GF-D8 (cell line): ENCODE measurements around the gene PRKCA.
A peak's percentile ranks its signal among the peaks of the same experiment; 100 is the strongest.

ENCODE experiments used
- DNase-seq: peaks from one replicate; lab custom pipeline; 2025; lab: John Stamatoyannopoulos, UW

Gene PRKCA

DNA sequence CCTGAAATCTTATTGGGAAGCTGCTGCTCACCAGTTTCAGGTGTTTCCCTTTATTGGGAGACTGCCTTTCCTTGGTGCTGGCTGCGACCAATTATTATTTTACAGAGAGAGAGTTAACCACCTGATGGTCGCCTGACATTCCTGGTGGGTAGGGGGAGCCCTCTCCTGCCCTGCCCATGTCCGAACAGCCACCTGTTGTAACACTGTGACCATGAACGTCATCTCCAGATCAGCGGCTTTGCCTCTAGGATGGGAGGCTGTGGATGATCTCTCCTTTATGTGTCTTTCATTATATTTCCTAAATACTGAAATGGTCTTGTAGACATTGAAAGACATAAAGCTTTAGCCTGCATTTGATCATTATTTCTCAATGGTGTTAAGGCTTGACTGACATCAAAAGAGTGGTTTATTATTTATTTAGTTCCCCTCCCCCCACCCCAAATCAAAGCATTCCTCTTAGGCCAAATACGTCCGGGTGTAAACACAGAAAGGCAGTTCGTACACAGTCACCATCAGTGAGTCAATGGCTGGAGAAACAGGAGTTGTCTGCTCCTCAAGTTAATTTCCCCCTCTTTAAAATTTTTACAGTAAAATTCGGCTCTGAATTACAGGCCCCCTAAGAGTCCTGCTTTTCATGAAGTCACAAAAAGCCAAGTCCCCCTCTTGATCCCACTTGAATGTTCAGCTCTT lies 474.7 kb downstream of the PRKCA start:
- DNase-seq = no peak

DNA sequence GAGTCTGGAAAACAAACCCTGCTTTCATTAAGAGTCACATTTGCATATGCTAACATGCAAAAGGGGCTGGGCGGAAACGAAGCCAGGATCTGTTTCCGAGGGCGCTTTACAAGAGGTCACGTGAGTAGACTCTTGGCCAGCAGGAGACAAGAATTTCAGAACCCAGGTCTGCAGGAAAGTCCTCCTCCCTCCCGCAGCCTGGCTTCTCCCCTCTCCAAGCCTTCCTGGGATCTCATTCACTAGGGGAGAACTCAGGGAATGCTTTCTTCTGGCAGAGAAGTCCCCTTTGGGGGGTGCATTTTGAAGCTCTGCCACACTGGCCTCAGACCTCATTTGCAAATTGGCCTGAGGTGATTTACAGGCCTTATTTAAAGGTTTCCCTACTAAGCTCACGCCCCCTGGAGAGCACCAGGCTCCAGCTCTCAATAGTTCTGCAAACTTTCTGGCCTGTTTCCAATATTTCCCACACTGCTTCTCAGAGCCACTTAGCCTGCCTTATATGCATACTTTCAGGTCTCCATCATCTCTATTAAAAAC lies 475.3 kb downstream of the PRKCA start:
- no peak for DNase-seq

DNA sequence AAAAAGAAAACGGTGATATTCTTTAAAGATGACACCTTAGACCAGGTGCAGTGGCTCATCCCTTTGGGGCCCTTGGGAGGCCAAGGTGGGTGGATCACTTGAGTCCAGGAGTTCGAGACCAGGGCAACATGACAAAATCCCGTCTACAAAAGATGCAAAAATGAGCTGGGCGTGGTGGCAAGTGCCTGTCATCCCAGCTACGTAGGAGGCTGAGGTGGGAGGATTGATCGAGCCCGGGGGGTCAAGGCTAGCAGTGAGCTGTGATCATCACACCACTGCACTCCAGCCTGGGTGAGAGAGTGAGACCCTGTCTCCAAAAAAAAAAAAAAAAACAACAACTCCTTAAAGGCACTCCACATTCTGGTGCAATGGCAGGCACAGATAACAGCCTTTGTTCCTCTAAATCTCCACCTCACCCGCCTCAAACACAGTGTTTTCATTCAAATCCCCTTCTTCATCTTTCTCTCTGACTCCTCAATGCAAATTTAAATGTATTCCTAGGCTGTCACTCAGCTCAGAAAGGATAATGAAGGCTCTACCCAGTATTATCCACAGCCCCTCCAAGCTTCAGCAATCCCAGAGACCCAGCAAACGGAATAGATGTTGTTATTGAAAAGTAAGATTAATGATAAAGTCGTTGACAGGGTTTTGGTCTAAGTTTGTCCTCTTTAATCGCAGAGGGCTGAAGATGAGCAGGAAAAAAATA lies 476.3 kb downstream of the PRKCA start:
- no peak for DNase-seq

DNA sequence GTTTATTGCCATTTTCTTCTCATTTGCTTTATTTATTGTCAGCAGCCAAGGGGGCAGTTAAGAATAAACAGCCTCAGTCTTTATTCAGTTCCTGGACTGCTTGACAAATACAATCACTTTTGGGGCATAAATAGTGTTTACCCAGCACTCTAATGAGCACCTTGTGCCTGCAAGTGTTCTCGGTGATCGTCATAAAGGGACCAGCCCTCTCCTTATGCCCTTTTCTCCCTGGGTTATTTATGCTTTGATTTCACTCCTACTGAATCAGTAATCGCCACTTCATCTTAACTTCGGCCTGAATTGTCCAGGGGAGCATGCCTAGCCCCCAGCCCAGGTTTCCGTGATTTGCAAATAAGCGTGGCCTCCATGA lies 476.8 kb downstream of the PRKCA start:
- DNase-seq = no peak

DNA sequence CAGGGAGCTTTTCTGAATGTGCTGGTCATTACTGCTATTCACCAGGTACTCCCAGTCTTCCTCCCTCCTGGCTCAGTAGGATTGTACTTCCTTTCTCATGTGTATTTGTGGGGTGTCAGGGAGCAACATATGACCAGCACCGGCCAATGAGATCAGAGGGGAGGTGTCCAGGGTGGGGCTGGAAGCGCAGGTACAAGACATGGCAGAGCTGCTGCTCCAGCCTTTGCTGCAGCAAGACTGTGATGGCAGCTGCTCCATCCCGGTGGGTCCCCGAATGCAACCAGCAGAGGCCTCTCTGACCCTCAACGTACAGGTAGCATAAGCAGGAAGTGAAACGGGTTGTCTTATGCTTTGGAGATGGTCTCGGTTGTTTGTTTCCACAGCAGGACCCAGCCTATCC lies 478.7 kb downstream of the PRKCA start:
- DNase-seq = no peak

DNA sequence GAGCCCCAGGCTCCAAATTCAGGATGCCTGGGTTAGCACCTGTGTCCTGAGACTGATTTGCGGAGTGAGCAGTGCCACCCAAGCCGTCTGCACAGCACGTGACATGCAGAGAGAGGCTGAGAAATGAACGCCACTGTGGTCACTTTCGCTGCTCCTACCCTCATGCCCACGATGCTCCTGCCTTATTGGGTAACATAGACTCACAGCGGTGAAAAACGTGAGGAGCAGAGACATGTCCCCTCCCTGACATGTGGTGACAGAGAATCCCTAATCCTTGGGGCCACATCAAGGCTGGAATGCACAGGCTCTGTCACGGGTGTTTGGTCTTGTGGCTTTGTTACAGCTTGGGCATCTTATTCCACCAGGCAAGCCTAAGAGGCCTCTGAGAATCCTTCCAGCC lies 480.4 kb downstream of the PRKCA start:
- DNase-seq = no peak

DNA sequence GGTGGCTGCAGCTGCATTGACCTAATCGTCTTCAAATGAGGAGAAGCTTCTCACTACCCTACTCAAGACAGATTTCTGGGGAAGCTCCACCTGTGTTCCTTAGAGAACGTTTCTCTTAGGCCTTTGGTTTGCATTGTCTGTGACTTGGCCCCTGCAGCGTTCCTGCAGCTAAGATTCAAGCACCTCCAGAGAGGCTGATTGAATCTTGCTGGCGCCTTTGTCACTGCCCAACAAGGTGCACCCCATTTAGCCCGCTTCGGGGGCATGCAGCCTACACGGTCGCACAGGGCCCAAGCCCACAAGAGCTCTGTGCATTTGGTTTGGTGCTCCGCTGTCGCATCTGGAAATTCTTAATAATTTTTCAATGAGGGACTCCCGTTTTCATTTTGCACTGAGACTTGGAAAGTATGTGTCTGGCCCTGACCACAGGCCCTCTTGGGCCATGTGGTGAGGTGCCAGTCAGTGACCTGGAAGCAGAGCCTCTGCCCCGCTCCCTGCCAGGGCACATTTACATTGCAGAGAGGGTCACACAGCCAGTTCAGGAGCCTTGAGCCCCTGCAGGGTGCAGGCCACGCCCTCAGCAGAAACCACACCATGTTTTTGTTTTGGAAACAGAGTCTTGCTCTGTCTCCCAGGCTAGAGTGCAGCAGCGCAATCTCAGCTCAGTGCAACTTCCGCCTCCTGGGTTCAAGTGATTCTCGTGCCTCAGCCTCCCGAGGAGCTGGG lies 481.4 kb downstream of the PRKCA start:
- DNase-seq = no peak

DNA sequence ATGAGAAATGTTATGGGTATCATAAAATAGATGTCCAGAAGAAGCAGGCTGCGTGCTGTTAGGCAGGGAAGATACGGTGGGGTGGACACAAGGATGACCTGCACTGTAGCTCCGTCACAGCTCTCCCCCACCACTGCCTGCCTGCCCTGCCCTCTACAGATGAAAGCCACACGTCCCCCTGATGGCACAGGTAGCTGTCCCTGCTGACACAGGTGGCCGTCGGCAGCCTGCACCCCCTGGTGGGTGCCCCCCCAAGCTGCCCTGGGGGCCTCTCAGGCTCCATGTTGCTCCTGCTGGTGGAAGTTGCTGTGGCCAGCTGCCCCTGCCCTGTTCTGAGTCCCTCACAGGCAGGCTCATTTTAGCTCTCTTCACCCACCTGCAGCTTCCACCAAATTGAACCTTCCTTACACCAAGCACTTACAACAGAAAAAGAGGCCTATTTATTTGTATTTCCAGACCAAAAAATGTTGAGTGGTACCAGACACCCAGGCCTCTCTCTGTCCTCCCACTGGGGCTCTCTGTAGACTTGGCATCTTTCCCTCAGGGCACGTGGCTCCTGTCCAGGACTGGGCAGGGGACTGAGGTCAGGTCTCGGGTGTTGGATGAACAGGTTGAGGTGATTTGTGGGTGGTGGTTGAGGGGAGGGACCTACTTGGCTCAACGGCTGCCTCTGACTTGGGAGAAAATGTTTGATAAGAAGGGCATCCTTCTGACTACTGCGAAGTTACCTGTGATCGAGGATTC lies 482.4 kb downstream of the PRKCA start:
- no peak for DNase-seq

DNA sequence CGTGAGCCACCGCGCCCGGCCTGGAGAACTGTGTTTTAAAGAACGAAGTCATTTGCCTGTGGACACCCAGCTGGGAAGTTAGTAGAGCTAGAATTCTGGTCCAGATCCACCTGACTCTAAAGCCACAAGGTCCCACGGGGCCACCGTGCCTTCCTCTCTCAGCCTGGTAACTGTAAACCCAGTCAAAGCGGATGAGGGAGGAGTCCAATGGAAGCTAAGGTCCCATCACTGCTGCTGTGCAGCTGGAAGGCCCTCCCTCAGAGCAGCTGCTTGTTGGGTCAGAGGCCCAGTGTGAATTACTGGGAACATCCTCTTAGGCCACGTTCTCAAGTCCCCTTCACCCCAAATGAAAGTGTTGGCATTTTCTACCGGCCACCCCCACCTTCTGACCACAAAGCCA lies 483.7 kb downstream of the PRKCA start:
- DNase-seq = no peak

DNA sequence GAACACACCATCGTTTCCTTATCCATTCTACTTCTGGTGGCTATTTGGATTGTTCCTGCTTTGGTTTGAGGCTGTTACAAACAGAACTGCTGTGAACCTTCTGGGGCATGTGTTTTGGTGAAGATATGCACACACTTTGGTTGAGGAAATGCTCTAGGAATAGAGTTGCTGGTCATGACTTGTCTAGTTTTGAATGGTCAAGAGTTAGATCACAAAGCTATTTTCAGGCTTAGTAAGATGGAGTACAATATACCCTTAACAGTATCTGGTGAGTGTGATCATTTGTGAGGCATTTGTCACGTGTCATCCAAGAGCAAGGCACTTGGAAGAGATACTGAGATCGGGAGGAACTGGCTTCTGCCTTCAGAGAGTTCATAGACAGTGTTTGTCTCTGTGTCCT lies 485.5 kb downstream of the PRKCA start:
- no peak for DNase-seq

DNA sequence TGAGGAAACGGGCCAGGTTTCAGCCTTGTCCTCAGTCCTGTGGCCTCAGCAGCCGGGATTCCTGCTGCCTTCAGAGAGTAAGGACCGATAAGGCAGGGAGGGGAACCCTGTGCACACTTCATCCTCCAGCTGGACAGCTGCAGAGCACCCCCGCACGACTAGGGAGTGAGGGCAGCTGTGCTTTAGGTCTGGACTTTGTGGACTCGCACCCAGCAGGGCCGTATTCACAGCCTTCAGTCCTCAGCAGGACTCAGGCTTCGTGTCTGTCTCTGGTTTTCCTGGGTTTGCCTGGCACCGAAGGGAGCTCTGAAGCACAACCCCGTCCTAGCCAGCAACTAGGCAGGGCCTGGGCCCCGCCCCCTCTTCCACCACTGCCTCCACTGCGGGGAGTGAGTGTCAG lies 486.7 kb downstream of the PRKCA start:
- DNase-seq = no peak

DNA sequence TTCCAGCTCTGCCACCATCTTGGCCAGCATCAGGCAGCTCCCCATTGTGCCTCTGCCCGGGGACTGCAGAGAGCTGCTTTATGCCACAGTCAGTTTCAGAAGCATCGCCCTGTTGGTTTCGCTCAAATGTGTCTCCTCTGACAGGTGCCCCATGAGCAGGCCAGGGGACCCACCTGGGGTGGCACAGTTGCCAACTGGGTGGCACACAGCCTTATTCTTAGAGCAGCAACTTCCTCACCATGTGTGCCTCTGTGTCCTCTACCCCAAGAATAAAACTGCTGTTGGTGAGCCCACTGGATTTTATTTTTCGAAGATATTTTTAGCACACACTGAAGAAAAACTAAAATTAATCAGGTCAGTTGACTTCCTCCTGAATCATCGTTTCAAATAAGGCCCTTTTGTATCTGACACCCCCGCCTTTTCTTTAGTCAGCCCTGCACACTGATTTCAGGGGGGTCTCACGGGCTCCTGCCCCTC lies 487.6 kb downstream of the PRKCA start:
- no peak for DNase-seq

DNA sequence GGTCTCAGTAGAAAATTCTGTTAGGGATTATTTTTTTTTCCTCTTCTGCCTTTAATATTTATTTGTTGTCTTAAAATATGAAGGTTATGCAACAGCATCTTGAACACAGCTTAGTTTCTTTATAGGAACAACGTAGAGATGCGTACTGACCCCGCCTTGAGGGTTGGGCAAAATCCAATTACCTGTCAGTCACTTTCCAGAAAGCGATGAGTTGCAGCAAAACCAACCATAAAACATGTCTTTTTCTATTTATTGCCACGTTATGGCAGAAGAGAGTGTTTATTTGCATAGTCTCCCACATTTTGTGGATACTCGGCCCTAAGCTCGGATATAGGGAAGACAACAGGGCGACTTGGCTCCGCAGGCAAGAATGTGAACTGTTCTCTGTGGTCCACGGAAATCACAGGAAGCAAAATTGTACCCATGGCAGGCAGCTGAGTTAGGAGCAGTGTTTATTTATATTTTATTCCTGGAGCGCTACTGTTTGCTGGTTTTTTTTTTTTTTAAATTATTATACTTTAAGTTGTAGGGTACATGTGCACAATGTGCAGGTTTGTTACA lies 488.2 kb downstream of the PRKCA start:
- DNase-seq = no peak

DNA sequence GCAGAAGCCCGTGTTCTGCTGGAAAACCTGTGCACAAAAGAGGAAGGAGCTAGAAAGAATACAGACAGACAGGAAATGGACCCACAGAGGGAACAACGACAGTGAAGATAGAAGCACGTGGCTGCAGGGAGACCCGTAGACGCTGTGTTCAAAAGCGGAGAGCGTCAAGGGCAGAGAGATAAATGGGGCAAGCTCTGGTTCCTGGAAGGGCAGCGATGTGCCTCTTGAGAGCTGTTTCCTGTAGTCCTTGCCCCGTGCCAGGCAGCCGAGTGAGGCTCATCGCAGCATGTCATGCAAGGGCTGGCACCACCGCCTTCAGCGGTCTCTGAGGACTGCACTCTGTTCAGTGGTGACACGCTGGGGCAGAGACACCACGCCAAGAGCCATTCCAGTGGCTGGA lies 488.9 kb downstream of the PRKCA start:
- peak; percentile 84 for DNase-seq

DNA sequence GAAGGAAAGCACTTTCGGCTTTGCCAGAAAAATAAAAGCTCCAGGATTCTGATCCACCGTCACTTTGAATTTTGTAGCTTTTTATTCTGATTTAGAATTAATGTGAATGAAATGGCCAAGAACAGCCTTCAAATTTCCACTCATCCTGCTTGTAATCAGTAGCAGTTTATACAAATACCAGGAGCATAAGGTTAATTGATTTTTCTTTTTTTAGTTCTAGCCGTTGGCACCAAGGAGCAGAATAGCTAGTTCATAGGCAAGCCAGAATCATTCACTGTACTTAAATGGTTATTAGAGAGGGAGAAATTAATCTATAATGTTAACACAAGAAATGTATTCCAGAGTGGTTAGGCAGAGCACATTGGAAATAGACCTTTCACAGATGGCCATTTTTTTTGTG lies 491.4 kb downstream of the PRKCA start:
- DNase-seq = no peak

DNA sequence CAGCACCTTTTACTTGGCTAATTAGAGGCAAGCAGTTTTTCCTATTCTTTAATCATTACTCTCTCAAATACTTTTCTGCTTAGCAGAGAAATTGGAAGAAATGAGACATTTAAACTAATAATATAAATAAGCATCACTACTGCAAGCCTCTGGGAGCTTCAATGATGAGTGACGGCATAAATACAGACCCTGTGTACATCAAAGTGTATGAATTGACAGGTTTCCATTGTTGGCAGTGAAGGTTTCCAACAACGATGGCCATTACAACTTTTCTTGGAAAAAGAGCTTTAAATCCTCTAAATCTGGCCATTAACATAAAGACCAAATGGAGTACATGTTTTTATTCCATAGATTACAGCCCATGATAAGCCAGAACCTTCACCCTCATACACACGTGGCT lies 493.1 kb downstream of the PRKCA start:
- DNase-seq = no peak

DNA sequence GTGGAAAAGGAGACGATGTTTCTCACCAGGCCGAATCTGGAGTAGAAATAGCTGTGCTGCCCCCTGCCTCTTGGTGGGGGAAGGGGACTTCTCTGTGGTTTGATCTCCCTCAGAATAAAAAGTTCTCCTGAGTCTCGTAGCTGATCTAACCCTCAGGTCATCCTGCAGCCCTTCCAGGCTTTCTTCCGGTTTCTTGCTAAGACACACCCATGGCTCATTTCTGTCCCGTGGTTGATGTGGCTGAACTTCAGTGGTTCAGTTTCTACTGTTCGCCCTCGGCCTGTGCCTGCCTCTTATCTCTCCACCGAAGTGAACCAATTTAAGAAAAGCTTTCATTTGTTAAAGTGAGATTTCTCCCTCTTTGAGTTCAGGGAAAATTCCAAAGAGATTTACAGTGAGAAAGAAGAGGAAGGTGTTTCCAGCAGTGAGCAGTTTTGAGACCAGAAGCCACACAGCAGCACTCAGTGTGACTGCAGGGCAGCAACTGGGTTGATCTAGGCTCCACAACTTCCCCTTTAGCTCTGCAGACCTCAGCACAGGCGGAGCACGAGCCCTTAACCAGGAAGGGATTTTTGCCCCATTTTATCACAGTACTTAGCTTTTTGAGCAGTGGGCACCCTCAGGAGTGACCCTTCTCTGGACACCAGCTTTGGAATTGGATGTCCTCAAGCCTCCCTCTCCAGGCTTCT lies 497.6 kb downstream of the PRKCA start:
- no peak for DNase-seq

DNA sequence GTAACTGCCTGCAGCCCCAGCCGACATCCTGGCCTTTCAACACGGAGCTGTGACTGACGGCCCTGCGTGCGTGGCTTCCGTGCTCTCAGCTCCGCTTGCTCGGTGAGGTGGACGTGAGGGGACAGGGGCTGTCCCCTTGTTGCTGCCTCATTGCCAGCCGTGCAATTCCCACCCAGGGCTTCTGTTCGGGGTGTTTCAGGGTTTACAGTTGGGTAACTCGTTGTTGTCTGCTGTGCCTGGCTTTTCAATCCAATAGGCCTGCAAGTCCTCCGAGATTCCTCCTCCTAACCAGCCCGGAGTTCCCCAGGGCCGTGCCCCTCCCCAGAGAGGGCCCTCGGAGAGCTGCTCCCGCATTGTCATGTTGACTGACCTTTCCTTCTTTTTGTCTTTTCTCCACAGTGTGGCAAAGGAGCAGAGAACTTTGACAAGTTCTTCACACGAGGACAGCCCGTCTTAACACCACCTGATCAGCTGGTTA lies 501.1 kb downstream of the PRKCA start:
- no peak for DNase-seq

DNA sequence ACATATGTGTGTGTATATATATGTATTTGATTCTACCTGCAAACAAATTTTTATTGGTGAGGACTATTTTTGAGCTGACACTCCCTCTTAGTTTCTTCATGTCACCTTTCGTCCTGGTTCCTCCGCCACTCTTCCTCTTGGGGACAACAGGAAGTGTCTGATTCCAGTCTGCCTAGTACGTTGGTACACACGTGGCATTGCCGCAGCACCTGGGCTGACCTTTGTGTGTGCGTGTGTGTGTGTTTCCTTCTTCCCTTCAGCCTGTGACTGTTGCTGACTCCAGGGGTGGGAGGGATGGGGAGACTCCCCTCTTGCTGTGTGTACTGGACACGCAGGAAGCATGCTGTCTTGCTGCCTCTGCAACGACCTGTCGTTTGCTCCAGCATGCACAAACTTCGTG lies 503.2 kb downstream of the PRKCA start:
- no peak for DNase-seq

DNA sequence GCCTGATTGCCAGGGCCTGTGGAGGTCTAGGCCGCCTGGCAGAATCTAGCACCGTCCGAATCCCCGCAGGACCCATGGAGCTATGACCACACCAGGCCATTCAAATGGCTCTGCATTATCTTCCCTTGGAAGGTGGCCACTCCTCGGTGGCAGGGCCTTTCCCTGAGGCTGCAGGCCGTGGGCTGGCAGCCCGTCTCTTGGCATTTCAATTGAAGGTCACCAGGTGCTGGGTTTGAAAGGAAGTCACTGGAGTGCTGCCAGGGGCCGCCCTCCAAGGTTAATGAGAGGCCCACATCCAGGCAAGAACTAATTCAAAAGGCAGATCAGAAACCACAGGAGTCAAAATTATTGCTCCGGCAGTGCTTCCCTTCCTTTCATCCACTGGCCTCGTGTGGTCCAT lies 504.8 kb downstream of the PRKCA start:
- no peak for DNase-seq

DNA sequence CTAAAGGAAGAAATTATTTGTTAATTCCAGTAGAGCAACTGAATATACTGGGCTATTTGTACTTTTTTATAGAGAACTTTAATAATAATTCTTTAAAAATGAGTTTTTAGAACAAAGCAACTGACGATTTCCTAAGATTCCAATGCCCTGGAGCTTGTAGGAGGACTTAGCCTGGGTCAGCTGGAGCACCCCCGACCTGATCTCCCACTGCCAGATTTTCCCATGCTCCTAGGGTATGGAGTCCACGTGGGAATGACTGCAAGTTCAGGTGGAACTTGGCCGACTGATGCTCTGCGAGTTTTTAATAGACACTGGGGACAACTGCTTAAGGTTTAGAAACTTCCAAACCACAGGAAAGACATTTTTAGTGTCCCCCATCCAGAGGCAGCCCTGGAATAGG lies 507.0 kb downstream of the PRKCA start:
- DNase-seq = no peak
